Measurements from ENCODE around the gene FGD5. TPM values are rescaled to one million over a fixed set of nuclear protein-coding genes. Genes with fewer than 3 reads are reported as not detected.

FGD5 gene
- total and polyA plus RNA-seq, 2 experiments from 2014 or later: 7.4 to 12.2 TPM

DNA sequence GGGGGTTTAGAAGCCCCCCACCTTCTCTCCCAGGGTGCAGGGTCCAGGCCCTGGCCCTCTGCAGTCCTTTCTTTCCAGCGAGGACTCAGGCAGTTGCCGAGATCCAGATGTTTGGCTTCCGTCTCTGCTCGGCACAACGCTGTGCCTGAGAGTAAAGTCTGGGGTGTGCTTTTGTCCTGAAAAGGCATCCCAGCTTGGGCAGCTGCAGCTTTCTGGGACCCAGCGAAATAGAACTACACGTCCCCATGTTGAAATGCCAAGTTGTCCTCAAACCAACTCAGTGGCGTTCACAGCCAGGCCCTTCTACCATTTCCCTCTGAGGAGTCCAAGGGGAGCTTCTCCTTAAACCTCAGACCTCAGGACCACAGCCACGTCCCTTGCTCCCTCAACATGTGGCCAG is 23.1 kb downstream of the FGD5 start (continued):
- TF ChIP-seq JUNB (IDR thresholded peaks at IDR 0.05; ENCODE audit: unreplicated experiment) (no peak), NANOG (IDR thresholded peaks at IDR 0.05; ENCODE audit: borderline replicate concordance) (no peak), ZNF331 (CRISPR knock-in tag; IDR thresholded peaks at IDR 0.05; ENCODE audit: low read depth) (no peak), POLR2AphosphoS5 (IDR thresholded peaks at IDR 0.05; ENCODE audit: low read depth) (no peak), STAT1 (IDR thresholded peaks at IDR 0.05; ENCODE audit: unreplicated experiment) (no peak), EZH2 (IDR thresholded peaks at IDR 0.05; ENCODE audit: low read depth, unreplicated experiment) (no peak)
- TF ChIP-seq, protein P1, sequence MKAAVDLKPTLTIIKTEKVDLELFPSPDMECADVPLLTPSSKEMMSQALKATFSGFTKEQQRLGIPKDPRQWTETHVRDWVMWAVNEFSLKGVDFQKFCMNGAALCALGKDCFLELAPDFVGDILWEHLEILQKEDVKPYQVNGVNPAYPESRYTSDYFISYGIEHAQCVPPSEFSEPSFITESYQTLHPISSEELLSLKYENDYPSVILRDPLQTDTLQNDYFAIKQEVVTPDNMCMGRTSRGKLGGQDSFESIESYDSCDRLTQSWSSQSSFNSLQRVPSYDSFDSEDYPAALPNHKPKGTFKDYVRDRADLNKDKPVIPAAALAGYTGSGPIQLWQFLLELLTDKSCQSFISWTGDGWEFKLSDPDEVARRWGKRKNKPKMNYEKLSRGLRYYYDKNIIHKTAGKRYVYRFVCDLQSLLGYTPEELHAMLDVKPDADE (IDR thresholded peaks at IDR 0.05): no peak

DNA sequence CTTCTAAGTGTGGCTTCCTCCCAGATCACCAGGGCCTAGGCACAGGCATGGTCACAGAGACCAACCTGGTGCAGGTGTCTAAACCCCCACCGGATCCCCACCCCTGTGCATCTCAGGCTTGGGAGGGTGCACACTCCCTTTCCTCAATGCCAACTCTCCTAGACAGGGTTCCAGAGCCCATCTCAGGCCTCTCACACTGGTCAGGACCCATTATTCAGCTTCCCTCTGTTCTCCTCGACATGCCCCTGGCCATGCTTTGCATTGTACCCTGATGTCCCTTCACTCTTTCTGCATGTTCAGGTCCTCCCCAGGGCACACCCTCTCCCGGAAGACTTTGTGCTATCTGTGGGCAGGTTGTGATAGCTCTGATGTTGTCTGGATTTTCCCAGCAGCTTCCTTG is 23.5 kb downstream of the FGD5 start:
- H3K9me3 Mint-ChIP-seq: no peaks in the 10 kb centered on the region
- H3K4me3 ChIP-seq: no peak overlapping the region
- no peak overlapping the region for H3K27ac Mint-ChIP-seq
- DNase-seq (ENCODE audit: low spot score) (no peak), ATAC-seq (no peak)
- no peaks in the 10 kb centered on the region for H3K9me2 ChIP-seq (ENCODE audit: insufficient read depth)
- no peaks in the 10 kb centered on the region for H3K36me3 Mint-ChIP-seq (ENCODE audit: low read depth)
- peaks cover 7% of the 10 kb centered on the region for H3K27me3 Mint-ChIP-seq (ENCODE audit: insufficient read depth, low read depth, poor library complexity)
- no peak overlapping the region for H3K4me3 Mint-ChIP-seq
- H3K27ac ChIP-seq (ENCODE audit: low read depth): no peak overlapping the region
- no peaks in the 10 kb centered on the region for H3K79me2 ChIP-seq (replicated peaks; ENCODE audit: insufficient read depth)
- H3F3A ChIP-seq (replicated peaks; ENCODE audit: low read depth): 0 out of 2 replicates have a peak, but pooled peaks cover 1% of the 10 kb centered on the region
- H3K4me1 ChIP-seq (ENCODE audit: insufficient read depth): peaks cover 16% of the 10 kb centered on the region
- no peaks in the 10 kb centered on the region for H3K27me3 ChIP-seq (ENCODE audit: insufficient read depth)
- H3K4me1 Mint-ChIP-seq: peaks cover 45% of the 10 kb centered on the region
- no peak overlapping the region for H2AFZ ChIP-seq
- no peak overlapping the region for H3K4me2 ChIP-seq
- H3K36me3 ChIP-seq (ENCODE audit: insufficient read depth): no peaks in the 10 kb centered on the region
- no peaks in the 10 kb centered on the region for H4K20me1 ChIP-seq (replicated peaks; ENCODE audit: insufficient read depth)
- TF ChIP-seq POLR2AphosphoS5 (IDR thresholded peaks at IDR 0.05; ENCODE audit: low read depth) (no peak), JUNB (IDR thresholded peaks at IDR 0.05; ENCODE audit: unreplicated experiment) (no peak), EZH2phosphoT487 (IDR thresholded peaks at IDR 0.05; ENCODE audit: unreplicated experiment) (no peak), STAT1 (IDR thresholded peaks at IDR 0.05; ENCODE audit: unreplicated experiment) (no peak), NANOG (IDR thresholded peaks at IDR 0.05; ENCODE audit: borderline replicate concordance) (no peak), CREB1 (CRISPR knock-in tag; IDR thresholded peaks at IDR 0.05; ENCODE audit: low read depth) (no peak), EZH2 (IDR thresholded peaks at IDR 0.05; ENCODE audit: low read depth, unreplicated experiment) (no peak), ZNF114 (CRISPR knock-in tag; IDR thresholded peaks at IDR 0.05) (no peak)
- TF ChIP-seq, protein P1 (IDR thresholded peaks at IDR 0.05): no peak
- TF ChIP-seq, protein P2, sequence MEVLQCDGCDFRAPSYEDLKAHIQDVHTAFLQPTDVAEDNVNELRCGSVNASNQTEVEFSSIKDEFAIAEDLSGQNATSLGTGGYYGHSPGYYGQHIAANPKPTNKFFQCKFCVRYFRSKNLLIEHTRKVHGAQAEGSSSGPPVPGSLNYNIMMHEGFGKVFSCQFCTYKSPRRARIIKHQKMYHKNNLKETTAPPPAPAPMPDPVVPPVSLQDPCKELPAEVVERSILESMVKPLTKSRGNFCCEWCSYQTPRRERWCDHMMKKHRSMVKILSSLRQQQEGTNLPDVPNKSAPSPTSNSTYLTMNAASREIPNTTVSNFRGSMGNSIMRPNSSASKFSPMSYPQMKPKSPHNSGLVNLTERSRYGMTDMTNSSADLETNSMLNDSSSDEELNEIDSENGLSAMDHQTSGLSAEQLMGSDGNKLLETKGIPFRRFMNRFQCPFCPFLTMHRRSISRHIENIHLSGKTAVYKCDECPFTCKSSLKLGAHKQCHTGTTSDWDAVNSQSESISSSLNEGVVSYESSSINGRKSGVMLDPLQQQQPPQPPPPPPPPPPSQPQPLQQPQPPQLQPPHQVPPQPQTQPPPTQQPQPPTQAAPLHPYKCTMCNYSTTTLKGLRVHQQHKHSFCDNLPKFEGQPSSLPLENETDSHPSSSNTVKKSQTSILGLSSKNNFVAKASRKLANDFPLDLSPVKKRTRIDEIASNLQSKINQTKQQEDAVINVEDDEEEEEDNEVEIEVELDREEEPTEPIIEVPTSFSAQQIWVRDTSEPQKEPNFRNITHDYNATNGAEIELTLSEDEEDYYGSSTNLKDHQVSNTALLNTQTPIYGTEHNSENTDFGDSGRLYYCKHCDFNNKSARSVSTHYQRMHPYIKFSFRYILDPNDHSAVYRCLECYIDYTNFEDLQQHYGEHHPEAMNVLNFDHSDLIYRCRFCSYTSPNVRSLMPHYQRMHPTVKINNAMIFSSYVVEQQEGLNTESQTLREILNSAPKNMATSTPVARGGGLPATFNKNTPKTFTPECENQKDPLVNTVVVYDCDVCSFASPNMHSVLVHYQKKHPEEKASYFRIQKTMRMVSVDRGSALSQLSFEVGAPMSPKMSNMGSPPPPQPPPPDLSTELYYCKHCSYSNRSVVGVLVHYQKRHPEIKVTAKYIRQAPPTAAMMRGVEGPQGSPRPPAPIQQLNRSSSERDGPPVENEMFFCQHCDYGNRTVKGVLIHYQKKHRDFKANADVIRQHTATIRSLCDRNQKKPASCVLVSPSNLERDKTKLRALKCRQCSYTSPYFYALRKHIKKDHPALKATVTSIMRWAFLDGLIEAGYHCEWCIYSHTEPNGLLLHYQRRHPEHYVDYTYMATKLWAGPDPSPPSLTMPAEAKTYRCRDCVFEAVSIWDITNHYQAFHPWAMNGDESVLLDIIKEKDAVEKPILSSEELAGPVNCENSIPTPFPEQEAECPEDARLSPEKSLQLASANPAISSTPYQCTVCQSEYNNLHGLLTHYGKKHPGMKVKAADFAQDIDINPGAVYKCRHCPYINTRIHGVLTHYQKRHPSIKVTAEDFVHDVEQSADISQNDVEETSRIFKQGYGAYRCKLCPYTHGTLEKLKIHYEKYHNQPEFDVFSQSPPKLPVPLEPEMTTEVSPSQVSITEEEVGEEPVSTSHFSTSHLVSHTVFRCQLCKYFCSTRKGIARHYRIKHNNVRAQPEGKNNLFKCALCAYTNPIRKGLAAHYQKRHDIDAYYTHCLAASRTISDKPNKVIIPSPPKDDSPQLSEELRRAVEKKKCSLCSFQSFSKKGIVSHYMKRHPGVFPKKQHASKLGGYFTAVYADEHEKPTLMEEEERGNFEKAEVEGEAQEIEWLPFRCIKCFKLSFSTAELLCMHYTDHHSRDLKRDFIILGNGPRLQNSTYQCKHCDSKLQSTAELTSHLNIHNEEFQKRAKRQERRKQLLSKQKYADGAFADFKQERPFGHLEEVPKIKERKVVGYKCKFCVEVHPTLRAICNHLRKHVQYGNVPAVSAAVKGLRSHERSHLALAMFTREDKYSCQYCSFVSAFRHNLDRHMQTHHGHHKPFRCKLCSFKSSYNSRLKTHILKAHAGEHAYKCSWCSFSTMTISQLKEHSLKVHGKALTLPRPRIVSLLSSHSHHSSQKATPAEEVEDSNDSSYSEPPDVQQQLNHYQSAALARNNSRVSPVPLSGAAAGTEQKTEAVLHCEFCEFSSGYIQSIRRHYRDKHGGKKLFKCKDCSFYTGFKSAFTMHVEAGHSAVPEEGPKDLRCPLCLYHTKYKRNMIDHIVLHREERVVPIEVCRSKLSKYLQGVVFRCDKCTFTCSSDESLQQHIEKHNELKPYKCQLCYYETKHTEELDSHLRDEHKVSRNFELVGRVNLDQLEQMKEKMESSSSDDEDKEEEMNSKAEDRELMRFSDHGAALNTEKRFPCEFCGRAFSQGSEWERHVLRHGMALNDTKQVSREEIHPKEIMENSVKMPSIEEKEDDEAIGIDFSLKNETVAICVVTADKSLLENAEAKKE (CRISPR knock-in tag; IDR thresholded peaks at IDR 0.05): no peak
- TF ChIP-seq, protein P3, sequence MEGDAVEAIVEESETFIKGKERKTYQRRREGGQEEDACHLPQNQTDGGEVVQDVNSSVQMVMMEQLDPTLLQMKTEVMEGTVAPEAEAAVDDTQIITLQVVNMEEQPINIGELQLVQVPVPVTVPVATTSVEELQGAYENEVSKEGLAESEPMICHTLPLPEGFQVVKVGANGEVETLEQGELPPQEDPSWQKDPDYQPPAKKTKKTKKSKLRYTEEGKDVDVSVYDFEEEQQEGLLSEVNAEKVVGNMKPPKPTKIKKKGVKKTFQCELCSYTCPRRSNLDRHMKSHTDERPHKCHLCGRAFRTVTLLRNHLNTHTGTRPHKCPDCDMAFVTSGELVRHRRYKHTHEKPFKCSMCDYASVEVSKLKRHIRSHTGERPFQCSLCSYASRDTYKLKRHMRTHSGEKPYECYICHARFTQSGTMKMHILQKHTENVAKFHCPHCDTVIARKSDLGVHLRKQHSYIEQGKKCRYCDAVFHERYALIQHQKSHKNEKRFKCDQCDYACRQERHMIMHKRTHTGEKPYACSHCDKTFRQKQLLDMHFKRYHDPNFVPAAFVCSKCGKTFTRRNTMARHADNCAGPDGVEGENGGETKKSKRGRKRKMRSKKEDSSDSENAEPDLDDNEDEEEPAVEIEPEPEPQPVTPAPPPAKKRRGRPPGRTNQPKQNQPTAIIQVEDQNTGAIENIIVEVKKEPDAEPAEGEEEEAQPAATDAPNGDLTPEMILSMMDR (conservative IDR thresholded peaks at IDR 0.05; ENCODE audit: low read depth in 2 of 2): no peak
